Epithelial cell of esophagus (primary cell): ENCODE measurements around the gene CLN5.
"Not testable (repeated sequence)": the region's sequence is repeated elsewhere in the genome, so short reads cannot be mapped to it uniquely, and the experiment has no call there.

ENCODE experiments used
- DNase-seq: peaks from one replicate; pipeline ENCODE4 v3.0.0; 2010; ENCODE audit warnings: low read depth
- H3K4me3 ChIP-seq: 2 replicates; pipeline ENCODE4 v1.5.1; 2011; ENCODE audit warnings: mild to moderate bottlenecking, low read length, control low read depth
- TF ChIP-seq, protein P1 (sequence below): IDR thresholded peaks from 2 replicates; pipeline ENCODE4 v1.5.1; 2011; ENCODE audit warnings: low read depth, mild to moderate bottlenecking, low read length, control low read depth, inconsistent platforms; ENCODE audit not compliant: insufficient read depth; ENCODE audit errors: missing control alignments

CLN5 gene

DNA sequence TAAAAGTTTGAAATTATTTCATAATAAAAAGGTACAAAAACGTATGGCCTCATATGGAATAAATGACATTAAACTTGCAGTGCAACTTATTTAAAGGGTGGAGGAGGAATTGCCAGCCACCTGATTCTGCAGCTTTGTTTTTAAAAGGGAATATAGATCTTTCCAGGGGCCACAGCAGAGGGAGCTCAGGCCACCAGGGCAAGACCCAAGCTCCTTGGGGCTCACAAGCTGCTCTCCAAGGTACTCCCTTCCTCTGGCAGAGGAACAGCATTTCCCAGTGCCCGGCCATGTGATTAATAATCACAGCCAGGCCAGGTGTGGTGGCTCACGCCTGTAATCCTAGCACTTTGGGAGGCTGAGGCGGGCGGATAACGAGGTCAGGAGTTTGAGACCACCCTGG is 37.3 kb upstream of the CLN5 start:
- TF ChIP-seq, protein P1, sequence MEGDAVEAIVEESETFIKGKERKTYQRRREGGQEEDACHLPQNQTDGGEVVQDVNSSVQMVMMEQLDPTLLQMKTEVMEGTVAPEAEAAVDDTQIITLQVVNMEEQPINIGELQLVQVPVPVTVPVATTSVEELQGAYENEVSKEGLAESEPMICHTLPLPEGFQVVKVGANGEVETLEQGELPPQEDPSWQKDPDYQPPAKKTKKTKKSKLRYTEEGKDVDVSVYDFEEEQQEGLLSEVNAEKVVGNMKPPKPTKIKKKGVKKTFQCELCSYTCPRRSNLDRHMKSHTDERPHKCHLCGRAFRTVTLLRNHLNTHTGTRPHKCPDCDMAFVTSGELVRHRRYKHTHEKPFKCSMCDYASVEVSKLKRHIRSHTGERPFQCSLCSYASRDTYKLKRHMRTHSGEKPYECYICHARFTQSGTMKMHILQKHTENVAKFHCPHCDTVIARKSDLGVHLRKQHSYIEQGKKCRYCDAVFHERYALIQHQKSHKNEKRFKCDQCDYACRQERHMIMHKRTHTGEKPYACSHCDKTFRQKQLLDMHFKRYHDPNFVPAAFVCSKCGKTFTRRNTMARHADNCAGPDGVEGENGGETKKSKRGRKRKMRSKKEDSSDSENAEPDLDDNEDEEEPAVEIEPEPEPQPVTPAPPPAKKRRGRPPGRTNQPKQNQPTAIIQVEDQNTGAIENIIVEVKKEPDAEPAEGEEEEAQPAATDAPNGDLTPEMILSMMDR: no peak
- no peak overlapping the region for H3K4me3 ChIP-seq
- DNase-seq: no peak

GRCh38 chr13:76955193-76955592 is 36.7 kb upstream of the CLN5 start:
- no peak for DNase-seq
- TF ChIP-seq, protein P1: no peak

GRCh38 chr13:76955661-76956060 is 36.2 kb upstream of the CLN5 start:
- H3K4me3 ChIP-seq: no peak overlapping the region
- no peak for DNase-seq
- TF ChIP-seq, protein P1: no peak

More at GRCh38 chr13:76955193-76955592, 36.7 kb upstream of the CLN5 start:
- no peak overlapping the region for H3K4me3 ChIP-seq

- TF ChIP-seq, protein P1: no peak
- no peak overlapping the region for H3K4me3 ChIP-seq
- DNase-seq: no peak
Measured at GRCh38 chr13:76958841-76959432, 32.9 kb upstream of the CLN5 start.

DNA sequence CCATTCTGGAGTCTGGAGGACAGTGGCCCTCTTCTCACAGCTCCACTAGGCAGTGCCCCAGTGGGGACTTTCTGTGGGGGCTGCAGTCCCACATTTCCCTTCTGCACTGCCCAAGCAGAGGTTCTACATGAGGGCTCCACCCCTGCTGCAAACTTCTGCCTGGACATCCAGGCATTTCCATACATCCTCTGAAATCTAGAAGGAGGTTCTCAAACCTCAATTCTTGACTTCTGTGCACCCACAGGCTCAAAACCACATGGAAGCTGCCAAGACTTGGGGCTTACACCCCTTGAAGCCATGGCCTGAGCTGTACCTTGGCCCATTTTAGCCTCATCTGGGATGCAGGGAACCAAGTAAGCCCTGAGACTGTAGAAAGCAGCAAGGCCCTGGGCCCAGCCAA is 32.1 kb upstream of the CLN5 start:
- H3K4me3 ChIP-seq: not testable (repeated sequence)

GRCh38 chr13:76965759-76966421 is 26.0 kb upstream of the CLN5 start:
- H3K4me3 ChIP-seq: no peak overlapping the region
- peak; percentile 73 for DNase-seq
- TF ChIP-seq, protein P1: no peak

More for the DNA sequence above, 32.1 kb upstream of the CLN5 start:
- DNase-seq: not testable (repeated sequence)

DNA sequence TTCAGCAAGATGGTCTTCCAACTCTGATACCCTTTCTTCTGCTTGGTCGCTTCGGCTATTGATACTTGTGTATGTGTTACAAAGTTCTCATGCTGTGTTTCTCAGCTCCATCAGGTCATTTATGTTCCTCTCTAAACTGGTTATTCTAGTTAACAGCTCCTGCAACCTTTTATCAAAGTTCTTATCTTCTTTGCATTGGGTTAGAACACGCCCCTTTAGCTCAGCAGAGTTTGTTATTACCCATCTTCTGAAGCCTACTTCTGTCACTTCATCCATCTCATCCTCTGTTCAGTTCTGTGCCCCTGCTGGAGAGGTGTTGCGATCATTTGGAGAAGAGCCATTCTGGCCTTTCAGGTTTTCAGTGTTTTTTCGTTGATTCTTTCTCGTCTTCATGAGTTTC is 24.9 kb upstream of the CLN5 start:
- no peak overlapping the region for H3K4me3 ChIP-seq
- TF ChIP-seq, protein P1: no peak
- DNase-seq: no peak
